Measurements from ENCODE around the gene KNSTRN.

- TF ChIP-seq CTCF (IDR thresholded peaks at IDR 0.05) (no peak), POLR2A (IDR thresholded peaks at IDR 0.05) (no peak), EP300 (IDR thresholded peaks at IDR 0.05) (no peak)
Measured at GRCh38 chr15:40407330-40407990, 24.9 kb downstream of the KNSTRN start.

All from suprapubic skin (tissue), 3 donors.